NCI-H446 treated with DMSO at 0.1 percent for 48 hours (cell line): ENCODE data around the gene TULP4.
A peak's percentile ranks its signal among the peaks of the same experiment; 100 is the strongest.

ENCODE experiments used
- DNase-seq: peaks from one replicate; lab custom pipeline; 2025; lab: John Stamatoyannopoulos, UW

TULP4 gene

GRCh38 chr6:158558415-158559306 lies 246.4 kb downstream of the TULP4 start:
- DNase-seq = no peak

- DNase-seq = no peak
These were observed 247.2 kb downstream of the TULP4 start for GRCh38 chr6:158559338-158559894.

- DNase-seq = peak; percentile 58
These were observed 247.9 kb downstream of the TULP4 start, which contains the start of gene TMEM181 for GRCh38 chr6:158559895-158560835. Gene TMEM181, plus strand, starts transcription at chr6:158560091. Its CDS starts 134 bp downstream, at chr6:158560225.

- no peak for DNase-seq
These were observed 248.6 kb downstream of the TULP4 start for GRCh38 chr6:158560836-158561320.
